HuH-7 (cell line): Measurements from ENCODE around the gene CARMIL1.

Source experiments
- DNase-seq: peaks from one replicate; pipeline ENCODE4 v3.0.0; 2011; ENCODE audit warnings: low spot score

The CARMIL1 gene

DNA sequence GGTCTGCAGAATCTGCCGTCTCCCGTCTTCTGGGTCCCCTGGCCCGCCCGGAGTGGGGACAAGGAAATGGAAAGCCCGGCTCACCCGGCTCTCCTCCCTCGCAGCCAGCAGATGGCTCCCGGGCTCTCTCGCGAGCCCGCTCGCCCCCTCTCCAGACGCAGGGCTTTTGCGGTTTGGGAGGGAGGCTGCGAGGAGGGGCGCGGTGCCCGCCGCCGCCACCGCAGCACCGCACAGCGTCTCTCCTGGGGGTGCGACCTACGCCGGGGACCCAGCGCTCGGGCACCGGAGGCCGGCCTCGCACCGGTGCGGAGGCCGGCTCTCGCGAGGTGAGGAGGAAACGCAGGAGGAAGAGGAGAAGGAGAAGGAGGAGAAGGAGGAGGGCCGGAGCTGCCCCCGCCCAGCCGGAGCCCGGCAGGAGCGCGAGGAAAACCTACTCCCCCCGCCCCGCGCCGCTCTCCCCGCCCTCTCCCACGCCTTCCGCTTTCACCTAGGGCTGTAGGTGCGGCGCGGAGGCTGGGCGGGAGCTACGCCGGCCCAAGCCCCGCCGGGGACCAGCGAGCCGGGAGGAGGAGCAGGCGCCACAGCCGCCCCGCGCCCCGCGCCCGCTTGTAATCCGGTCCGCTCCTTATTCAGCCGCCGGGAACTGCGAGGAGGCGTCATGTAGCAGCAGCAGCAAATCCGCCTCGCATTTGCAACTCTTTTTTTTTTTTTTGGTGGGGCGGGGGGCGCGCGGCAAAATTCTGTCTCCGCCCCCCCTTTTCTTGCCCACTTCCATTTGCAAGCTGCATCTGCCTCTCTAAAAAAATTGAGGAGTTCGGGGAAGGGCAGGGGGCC is at the start of gene CARMIL1:
Gene CARMIL1 (plus strand): TSS at position 461 of the 834 bp plus-strand sequence. CDS start 422 bp downstream, outside the sequence.
- DNase-seq: peak; percentile 79

DNA sequence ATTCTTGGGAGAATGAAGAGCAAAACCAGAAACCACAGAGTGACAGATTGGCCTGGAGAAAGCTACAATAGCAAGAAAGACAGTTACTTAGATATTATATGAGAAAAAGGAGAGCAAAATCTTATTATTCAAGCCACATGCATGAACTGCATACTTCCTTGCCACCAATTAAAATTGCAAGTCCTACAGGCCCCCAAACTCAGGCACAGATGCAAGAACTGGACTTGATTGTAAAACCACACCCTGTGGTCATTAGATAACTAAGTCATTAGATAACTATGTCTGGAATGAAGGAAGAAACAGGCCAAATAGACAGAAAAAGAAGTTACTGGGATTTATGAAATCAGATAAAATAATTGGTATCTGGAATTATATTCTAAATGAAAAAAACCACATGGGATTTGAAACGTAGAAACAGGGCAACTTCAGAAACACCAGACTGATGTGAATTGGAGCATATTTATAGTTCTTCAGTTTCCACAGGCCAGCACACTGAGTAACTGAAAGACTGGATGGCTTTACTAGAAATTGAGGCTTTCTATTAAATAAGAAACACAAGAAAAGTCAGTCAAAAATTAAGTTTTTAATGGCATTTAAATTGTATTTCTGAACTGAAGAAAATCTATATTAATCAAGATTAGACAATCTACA is 49.4 kb upstream of the CARMIL1 start:
- DNase-seq: no peak

DNA sequence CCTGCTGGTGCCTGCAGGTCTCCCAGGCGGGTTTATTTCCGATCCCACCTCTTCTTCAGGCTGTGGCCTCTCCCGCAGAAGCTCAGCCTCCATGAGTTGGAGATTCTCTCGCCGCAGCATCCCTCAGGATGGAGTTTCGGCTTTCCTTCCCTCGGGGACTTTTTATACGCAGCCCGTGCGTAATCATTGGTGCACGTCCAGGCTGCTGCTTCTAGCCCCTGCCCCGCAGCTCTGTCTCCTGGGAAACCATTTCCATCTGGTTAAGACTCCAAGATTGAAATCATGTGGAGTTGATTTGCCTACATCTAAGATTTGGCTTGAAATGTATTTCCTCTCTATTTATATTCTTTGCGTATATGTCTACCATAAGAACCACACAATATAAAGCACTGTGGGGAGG is 46.7 kb upstream of the CARMIL1 start:
- no peak for DNase-seq

DNA sequence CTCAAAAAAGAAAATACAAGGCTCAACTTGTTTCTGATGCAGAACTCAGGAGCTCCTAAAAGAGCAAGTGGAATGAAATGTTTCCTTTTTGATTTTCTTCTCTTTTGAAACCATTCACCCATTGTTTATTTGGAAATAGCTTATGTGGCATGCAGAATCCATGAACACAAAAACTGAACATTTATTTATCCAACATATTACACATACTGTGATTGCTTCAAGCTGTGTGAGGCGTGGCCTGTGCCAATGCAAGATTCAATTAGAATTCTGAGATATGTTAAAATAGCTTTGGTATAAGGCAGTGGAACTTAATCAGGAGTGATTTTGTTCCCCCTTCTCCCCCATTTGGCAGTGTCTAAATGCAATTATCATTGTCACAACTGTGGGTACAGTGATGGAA is 45.9 kb upstream of the CARMIL1 start:
- DNase-seq: no peak

DNA sequence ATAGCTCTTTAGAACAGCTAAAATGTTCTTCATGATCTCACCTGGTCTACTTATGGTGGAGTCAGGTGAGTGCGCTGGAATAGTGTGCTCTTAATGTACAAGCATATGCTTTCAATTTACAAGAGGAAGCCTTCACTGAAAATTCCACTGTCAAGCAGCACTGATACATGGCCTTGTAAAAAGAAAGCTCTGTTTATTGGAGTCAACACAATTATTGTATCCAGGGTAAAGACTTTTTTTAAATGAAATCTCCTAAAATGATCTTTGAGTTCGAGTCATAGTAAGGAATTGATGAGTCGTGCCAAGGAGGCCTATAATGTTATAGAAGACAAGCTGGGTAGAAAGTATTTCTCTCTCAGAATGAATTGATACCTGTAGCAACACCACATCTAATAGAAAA is 41.6 kb upstream of the CARMIL1 start:
- DNase-seq: no peak

DNA sequence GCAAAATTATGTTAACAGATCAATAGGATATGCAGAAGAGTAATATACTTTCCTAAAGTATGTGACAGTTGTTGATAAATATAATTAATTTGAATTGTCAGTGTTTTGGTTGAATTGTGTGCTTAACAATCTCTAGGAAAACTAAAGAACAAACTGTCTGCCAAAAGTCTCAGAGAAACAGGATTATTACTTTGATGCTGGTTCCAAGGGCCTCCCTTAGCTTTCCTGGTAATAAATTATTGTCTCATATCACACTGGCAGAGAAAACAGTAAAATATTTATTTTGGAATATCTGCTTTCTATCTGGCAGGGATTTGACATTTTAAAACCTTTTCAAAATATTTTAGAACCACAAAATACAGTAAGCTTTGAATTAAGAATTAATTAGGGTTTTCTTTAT is 40.1 kb upstream of the CARMIL1 start:
- no peak for DNase-seq

DNA sequence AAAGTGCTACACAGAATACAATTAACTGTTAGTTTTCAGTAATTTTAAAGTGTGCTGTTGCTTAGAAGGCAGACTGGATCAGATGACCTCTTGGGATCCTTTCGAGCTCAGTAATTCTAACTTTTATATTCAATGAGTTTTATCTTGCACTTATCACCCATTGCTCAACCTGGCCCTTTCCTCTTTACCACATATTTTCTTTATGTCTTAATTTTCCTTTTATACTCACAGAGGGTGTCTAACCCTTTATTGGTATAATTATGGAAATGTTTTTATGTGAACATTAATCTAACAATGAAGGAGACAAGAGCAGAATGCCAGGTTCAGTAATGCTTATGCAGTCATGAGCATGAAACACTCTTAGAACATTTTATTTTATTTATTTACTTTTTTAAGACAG is 39.7 kb upstream of the CARMIL1 start:
- DNase-seq: no peak

DNA sequence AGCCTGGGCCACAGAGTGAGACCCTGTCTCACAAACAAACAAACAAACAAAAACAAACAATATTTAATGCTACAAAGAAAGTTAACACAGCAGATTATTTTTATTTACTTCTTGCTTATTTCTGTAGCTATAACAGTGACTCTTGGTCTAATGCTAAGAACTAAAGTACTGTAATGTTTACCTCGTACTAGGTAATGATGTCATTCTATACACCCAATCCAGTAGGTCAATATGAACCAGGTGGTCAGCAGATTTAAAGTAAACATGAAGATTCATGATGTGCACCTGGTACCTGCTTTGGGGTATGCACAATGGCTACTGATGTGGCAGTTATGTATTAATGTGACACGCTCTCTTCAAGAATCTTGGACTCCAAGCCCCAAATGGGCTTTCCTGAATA is 36.6 kb upstream of the CARMIL1 start:
- no peak for DNase-seq

DNA sequence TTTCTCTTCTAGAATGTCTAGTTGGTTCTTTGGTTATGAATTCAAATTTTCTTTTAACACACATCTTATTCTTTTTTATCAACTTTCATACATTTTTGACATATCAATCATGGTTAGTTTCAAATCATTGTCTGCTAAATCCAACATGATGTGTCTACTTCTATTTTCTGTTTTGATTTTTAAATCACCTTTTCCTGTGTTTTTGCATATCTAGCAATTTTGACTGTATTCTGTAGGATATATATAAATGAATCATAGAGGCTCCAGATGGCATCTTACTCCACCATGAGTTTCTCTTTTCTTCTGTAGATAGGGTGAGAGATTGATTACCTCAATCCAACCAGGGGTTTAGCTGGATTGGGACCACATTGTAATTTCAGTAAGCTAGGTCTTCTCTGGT is 34.3 kb upstream of the CARMIL1 start:
- DNase-seq: no peak

DNA sequence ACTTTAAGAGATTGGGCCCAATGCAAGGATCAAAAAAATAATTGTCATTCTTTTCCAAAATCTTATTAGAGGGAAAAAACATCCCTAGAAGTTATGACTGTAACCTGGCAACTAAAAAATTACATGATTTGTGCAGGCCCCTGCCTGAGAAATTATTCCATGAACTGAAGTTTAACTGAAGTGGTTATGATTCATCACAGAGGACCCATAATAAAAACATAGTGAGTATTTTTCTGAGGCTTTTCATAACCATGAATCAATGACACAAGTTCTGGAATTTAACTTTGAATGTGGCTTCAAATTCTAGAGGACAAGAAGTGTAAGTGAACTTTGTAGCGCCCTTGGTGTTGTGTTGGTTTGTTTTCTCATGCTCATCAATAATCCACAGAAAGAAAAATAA is 31.1 kb upstream of the CARMIL1 start:
- DNase-seq: no peak

DNA sequence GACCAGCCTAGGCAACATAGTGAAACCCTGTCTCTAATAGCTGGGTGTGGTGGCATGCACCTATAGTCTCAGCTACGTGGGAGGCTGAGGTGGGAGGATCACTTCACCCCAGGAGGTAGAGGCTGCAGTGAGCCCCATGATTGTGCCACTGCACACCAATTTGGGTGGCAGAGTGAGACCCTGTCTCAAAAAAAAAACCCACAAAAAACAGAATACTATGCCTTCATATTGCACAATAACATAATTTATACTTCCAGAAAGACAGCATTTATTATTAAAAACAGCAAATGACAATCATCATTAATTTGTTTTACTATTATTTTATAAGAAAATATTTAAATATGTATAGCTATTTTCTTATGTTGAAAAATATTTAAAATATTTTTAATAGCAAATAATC is 30.0 kb upstream of the CARMIL1 start:
- no peak for DNase-seq

DNA sequence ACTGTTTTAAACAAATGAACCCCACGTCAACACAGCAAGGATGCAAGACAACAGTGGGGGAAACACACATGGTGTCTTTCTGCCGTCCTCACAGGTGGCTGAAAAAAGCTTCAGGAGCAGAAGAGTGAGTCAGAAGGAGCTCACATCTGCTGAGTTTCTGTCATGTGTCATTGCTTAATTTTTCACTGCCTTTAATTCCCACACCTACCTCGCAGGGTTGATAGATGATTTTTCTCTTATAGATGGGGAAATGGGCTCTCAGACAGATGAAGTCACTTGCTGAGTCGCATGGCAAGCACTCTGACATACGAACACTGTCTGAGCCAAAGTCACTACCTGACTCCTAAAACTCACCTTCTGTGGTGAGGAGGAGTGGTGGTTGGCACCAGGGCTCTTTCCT is 28.3 kb upstream of the CARMIL1 start:
- DNase-seq: no peak

DNA sequence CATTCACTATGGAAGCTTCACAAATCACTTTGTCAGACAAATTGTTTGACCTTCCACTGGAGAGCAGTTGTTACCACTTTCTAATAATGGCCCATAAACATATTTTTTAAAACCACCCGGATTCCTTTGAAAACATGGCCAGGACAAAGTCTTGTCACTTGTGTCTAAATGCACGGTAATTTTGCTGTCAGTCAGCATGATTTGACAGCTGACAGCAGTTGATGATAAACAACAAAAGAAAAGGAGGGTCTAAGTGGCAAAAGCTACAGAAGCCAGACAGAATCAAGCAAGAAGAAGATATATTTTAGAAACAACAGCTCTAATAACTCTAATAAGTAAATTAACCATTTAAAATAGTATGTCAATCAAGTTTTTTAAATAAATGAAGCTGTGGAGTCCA is 27.7 kb upstream of the CARMIL1 start:
- DNase-seq: no peak

DNA sequence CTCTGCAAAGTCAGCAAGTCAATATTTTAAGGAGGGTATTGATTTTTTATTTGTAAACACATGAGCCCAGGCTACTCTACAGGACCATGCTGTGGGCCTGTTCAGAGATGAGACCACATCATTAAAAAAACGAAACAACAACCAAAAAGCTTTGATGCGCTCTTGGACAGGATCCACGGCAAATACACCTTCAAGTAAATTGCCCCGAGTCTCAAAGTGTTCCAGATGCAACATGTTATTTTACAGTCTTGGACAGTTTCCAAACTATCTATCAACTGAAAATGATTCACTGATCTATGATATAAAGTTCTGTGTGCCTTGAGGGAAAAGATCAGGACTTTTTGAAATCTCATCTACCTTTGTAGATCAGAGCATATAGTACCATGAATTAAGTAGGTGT is 25.8 kb upstream of the CARMIL1 start:
- DNase-seq: no peak

DNA sequence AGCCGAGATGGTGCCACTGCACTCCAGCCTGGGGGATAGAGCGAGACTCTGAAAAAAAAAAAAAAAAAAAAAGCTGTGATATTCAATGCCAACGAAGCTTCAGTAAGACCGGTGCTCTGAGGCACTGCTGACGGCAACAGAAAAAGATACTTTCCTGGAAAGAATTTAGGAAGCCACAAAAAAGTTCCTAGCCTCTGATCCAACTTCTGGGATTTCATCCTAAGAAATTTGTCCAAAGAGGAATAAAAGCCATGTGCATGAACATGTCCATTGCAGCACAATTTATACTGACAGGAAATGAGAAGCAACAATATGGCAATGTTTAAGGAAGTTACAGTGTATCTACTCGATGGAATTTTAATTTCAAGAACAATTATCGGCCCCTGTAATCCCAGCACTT is 24.5 kb upstream of the CARMIL1 start:
- no peak for DNase-seq

DNA sequence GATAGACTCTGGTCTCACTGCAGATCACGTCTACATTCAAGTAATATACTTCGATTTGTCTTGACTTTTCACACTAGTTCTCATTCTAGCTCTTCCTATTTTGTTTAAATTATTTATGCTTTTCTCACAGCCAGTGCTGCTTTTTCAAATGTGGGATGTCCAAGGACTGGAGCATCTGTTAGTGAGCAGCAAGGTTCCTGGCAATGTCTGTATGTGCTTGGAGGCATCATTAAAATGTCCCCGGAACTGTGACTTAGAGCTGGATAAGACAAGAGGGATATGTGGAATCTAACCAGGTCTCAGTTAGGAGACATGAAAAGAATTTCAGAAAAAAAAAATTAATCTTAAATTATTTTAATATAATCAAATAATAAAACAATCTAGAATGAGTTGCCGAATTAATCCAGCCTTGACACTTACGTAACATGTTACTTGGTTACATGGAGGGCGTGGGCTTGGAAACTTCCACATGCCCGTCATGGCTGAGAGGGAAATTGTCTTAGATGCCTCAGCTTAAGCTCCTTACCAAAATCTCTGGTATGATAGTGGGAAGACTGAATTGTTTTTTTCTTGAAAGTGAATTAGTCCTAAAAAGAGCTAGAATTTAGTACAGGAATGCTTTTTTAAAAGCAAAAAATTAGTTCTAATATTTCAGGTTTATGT is 21.4 kb upstream of the CARMIL1 start:
- no peak for DNase-seq

DNA sequence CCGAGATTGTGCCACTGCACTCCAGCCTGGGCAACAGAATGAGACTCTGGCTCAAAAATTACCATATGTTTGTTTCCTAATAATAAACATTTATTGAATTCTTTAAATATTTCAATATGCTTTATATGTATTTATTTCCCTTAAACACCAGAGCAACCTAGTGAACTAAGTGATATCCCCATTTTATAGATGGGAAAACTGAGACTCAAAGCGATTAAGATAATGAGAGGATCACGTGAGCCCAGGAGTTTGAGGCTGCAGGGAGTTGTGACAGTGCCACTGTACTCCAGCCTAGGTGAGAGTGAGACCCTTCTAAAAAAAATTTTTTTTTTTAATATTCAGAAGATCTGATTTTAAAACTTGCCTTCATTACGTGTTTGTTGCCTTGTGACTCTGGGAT is 19.4 kb upstream of the CARMIL1 start:
- no peak for DNase-seq

DNA sequence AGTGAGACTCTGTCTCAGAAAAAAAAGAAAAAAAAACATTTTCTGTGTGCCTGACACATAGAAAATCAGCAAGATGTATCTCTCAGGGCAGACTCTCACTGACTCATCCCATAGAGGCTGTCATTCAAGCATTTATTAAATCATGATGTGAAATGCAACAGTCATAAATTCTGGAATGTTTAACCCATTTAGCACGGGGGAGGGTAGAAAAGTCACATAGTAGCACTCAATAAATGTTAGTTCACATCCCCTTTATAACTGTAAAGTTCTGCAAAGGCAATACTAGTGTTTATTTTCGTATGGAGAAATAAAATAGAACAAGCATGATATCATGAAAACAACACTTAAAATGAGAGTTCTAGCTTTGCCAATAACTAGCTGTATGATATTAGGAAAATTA is 15.5 kb upstream of the CARMIL1 start:
- no peak for DNase-seq

DNA sequence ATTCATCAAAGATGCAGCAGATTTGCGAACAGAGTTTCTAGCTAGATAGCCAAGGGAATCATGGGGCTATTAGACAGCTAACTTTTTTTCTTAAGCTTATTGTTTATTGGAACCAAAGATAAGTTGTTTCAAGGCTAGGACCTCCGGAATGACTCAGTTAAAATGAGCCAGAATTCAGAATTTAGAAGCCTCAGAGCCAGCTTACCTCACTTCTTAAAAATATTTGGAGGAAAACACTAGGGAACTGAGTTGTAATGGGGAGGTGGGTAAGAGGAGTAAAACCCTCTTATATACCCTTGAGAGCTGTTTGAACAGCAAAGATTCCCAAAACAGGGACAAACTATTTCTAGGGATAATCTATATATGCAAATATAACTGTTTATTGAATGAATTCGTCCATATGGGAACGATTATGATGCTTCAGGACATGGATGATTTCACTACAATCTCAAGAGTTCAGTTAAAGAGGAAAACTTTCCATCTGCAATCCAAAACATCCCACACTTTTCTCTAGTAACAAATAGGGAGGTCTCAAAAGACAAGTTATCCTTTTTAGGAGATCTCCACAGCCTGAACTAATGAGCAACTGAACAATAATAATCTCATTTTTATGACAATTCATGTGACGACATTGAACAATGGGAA is 12.6 kb upstream of the CARMIL1 start:
- DNase-seq: no peak

DNA sequence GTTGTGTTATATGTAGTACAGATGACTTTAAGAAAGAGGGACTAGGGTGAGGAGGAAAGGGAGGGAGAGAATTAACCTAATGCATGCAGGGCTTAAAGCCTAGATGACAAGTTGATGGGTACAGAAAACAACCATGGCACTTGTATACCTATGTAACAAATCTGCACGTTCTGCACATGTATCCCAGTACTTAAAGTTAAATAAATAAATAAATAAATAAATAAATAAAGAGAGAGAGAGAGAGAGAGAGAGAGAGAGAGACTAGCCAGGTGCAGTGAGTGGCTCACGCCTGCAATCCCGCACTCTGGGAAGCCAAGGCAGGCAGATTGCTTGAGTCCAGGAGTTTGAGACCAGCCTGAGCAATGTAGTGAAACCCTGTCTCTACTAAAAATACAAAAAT is 11.5 kb upstream of the CARMIL1 start:
- no peak for DNase-seq

DNA sequence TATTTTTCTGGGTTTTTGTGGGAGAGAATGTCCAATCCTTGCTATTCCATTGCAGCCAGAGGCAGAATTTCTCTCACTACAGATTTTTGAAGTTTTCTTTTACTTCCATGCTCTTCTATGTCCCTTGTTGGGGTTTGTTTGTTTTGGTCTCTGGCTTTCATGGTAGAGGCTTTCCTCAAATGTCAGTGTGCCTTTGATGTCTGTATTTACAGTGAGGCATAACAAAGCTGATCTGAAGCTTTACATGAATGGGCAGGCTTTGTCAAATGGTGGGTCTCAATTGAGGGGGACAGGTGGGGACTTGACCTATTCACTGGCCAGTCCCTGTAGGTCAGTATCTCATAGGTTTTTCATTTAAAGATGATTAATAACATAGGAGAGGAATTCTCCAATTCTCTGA is 8.6 kb upstream of the CARMIL1 start:
- DNase-seq: no peak

DNA sequence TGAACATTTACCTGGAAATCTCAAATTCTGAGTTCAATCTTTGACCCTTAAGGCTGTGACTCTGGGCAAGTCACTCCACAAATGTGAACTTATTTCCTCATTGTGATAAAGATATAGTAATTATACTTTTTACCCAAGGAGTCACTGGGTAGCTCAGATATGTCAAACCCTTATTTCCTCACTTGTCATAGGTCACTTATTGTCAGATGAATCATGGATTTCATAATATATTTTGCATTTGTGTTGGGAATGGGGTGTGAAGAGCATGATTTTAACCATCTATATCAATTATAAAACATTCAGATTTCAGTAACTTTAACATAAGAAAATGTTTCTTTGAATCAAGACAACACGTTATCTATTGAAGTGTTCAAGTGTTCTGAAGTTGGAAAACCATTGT is 3.7 kb upstream of the CARMIL1 start:
- no peak for DNase-seq

DNA sequence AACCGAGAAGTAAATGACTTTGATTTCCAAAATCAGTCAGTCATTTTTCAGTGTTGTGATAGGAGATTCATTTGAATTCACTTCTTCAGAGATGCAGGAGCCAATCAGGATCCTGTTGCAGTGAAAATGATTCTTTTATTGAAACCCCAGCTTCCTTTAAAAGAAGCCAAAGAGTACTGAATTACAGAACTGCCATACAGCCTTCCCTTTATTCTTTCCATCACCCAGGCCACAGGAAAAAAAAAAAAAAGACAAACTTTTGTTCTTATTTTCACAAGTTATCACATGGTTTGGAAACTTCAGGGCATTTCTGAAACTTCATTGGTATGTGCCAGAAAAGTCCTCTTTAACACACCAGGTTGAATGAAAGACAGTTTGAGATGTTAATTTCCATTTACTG is 1.8 kb upstream of the CARMIL1 start:
- no peak for DNase-seq
